Hepatocyte (in vitro differentiated cells): ENCODE results near the gene SLC30A10. TPM values are rescaled to one million over a fixed set of nuclear protein-coding genes. Genes with fewer than 3 reads are reported as not detected.
"Not testable (repeated sequence)": the region's sequence is repeated elsewhere in the genome, so short reads cannot be mapped to it uniquely, and the experiment has no call there.

ENCODE experiments used
- DNase-seq: peaks from one replicate; pipeline ENCODE4 v3.0.0-alpha.2; 2016; ENCODE audit warnings: low spot score
- H2AFZ ChIP-seq: fragments of 200-600 bp; sonication (generic); 2 replicates; pipeline ENCODE4 v1.6.0; 2016; ENCODE audit warnings: antibody characterized with exemption, mild to moderate bottlenecking
- H3K27ac ChIP-seq: fragments of 200-600 bp; sonication (generic); 2 replicates; pipeline ENCODE4 v1.5.1; 2016; ENCODE audit warnings: mild to moderate bottlenecking
- H3K27me3 ChIP-seq: fragments of 200-600 bp; sonication (generic); 2 replicates; pipeline ENCODE4 v1.6.1; 2016
- H3K36me3 ChIP-seq: fragments of 200-600 bp; sonication (generic); replicated peaks from 2 replicates; pipeline ENCODE4 v1.5.1; 2016; ENCODE audit warnings: low read depth; ENCODE audit not compliant: insufficient read depth
- H3K4me1 ChIP-seq: fragments of 200-600 bp; sonication (generic); 2 replicates; pipeline ENCODE4 v1.5.1; 2016; ENCODE audit warnings: mild to moderate bottlenecking, moderate library complexity; ENCODE audit not compliant: insufficient read depth
- H3K4me2 ChIP-seq: fragments of 200-600 bp; sonication (generic); 2 replicates; pipeline ENCODE4 v1.6.0; 2016
- H3K4me3 ChIP-seq: fragments of 200-600 bp; sonication (generic); 2 replicates; pipeline ENCODE4 v1.5.1; 2016; ENCODE audit warnings: mild to moderate bottlenecking
- H3K79me2 ChIP-seq: fragments of 200-600 bp; sonication (generic); 2 replicates; pipeline ENCODE4 v1.6.0; 2017; ENCODE audit warnings: mild to moderate bottlenecking
- H3K9me2 ChIP-seq: fragments of 200-600 bp; sonication (generic); replicated peaks from 2 replicates; pipeline ENCODE4 v1.6.0; 2017; ENCODE audit warnings: mild to moderate bottlenecking; ENCODE audit not compliant: insufficient read depth
- H3K9me3 ChIP-seq: fragments of 200-600 bp; sonication (generic); 2 replicates; pipeline ENCODE4 v1.5.1; 2016; ENCODE audit warnings: low read depth, mild to moderate bottlenecking
- H4K20me1 ChIP-seq: fragments of 200-600 bp; sonication (generic); 2 replicates; pipeline ENCODE4 v1.6.0; 2016; ENCODE audit warnings: mild to moderate bottlenecking; ENCODE audit not compliant: insufficient read depth, poor library complexity, severe bottlenecking
- EZH2 ChIP-seq: fragments of 200-600 bp; sonication (generic); IDR thresholded peaks from 2 replicates; pipeline ENCODE4 v1.6.1; 2016; ENCODE audit warnings: antibody characterized with exemption, mild to moderate bottlenecking, borderline replicate concordance
- WGBS: methylation state at CpG from one replicate; pipeline ENCODE4 v1.1.6; 2016; ENCODE audit warnings: low lambda C conversion rate; ENCODE audit errors: missing lambda C conversion rate; 5-methylcytosine and 5-hydroxymethylcytosine counted together
- polyA plus RNA-seq: library from polyadenylated mRNA; unstranded; fragments of >200 nt; fragmentation: Nextera tagmentation; extraction: Ambion mirVana; gene quantifications from 2 replicates; pipeline ENCODE4 v1.2.1, GENCODE V29; 2016
- small RNA-seq: library from RNA; depleted of rRNA; stranded (forward); fragments of <200 nt; gene quantifications from one replicate; pipeline ENCODE3, GENCODE V24; 2014
- total RNA-seq: library from RNA; depleted of rRNA; stranded (reverse); fragments of >200 nt; gene quantifications from 2 replicates; pipeline ENCODE4 v1.2.3, GENCODE V29; 2014

The SLC30A10 gene
- total and polyA plus RNA-seq, 2 experiments from 2014 or later, result 6.0 to 14.1 TPM

DNA sequence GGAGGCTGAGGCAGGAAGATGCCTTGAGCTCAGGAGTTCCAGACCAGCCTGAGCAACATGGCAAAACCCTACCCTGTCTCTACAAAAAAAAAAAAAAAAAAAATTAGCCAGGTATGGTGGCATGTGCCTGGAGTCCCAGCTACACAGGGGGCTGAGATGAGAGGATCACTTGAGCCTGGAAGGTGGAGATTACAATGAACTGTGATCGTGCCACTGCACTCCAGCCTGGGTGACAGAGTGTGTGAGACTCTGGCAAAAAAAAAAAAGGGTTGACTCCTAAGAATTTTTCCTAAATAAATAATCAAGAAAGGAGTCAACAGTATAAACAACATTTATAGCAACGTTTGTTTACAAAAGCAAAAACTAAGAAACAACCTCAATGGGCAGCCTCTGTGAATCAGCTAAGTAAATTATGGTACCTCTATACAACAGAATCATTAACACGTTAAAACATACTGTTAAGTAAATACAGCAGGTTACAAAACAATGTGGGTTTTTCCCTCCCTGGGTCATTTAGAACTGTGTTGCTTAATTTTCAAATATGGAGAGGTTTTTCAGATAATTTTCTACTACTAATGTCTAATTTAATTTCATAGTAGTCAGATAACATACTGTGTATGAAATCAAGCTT is 56.8 kb downstream of the SLC30A10 start:
- no peak overlapping the region for H3K4me3 ChIP-seq
- no peaks in the 10 kb centered on the region for H3K27me3 ChIP-seq
- H3K4me1 ChIP-seq, result no peaks in the 10 kb centered on the region
- H3K79me2 ChIP-seq, result no peaks in the 10 kb centered on the region
- no peaks in the 10 kb centered on the region for H3K9me3 ChIP-seq
- no peak for TF ChIP-seq EZH2
- WGBS, result 28% methylated on average over 3 of the region's 3 CpGs
- no peaks in the 10 kb centered on the region for H3K36me3 ChIP-seq
- H3K27ac ChIP-seq, result no peak overlapping the region
- no peak for DNase-seq
- H4K20me1 ChIP-seq, result no peaks in the 10 kb centered on the region
- H3K4me2 ChIP-seq, result no peak overlapping the region
- H2AFZ ChIP-seq, result no peak overlapping the region
- no peaks in the 10 kb centered on the region for H3K9me2 ChIP-seq

DNA sequence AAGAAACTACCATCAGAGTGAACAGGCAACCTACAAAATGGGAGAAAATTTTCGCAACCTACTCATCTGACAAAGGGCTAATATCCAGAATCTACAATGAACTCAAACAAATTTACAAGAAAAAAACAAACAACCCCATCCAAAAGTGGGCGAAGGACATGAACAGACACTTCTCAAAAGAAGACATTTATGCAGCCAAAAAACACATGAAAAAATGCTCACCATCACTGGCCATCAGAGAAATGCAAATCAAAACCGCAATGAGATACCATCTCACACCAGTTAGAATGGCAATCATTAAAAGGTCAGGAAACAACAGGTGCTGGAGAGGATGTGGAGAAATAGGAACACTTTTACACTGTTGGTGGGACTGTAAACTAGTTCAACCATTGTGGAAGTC is 59.7 kb downstream of the SLC30A10 start:
- not testable (repeated sequence) for H3K79me2 ChIP-seq, H3K27ac ChIP-seq, H2AFZ ChIP-seq, H3K4me2 ChIP-seq, H3K9me3 ChIP-seq, H4K20me1 ChIP-seq, H3K27me3 ChIP-seq, H3K4me3 ChIP-seq, H3K4me1 ChIP-seq, H3K36me3 ChIP-seq, H3K9me2 ChIP-seq, DNase-seq
- WGBS, result 100% methylated on average over 1 of the region's 3 CpGs

Small RNAs within 50 kb of the gene (small RNA-seq; reads per million reads assigned to genes)
- not detected for gene RF00012

Other genes starting within 250 kb of the SLC30A10 start
- gene EPRS1, start 117.9 kb upstream of the SLC30A10 start, total RNA-seq, result 66.3 and 73.9 TPM in 2 replicates
- 49.7 and 50.7 TPM in 2 replicates for gene EPRS1, start 117.9 kb upstream of the SLC30A10 start, polyA plus RNA-seq
- 37.6 and 53.4 TPM in 2 replicates for gene BPNT1, start 161.2 kb upstream of the SLC30A10 start, total RNA-seq
- gene BPNT1, start 161.2 kb upstream of the SLC30A10 start, polyA plus RNA-seq, result 9.7 and 11.2 TPM in 2 replicates
- gene IARS2, start 165.6 kb upstream of the SLC30A10 start, total RNA-seq, result 85.8 and 92.9 TPM in 2 replicates
- 48.1 and 55.2 TPM in 2 replicates for gene IARS2, start 165.6 kb upstream of the SLC30A10 start, polyA plus RNA-seq